Activated CD4-positive, alpha-beta T cell treated with anti-CD3 and anti-CD28 coated beads for 48 hours (primary cell): ENCODE data around the gene CDC34.

ENCODE experiments used
- DNase-seq: peaks from one replicate; pipeline ENCODE4 v3.0.0-alpha.2; 2020

The CDC34 gene

DNA sequence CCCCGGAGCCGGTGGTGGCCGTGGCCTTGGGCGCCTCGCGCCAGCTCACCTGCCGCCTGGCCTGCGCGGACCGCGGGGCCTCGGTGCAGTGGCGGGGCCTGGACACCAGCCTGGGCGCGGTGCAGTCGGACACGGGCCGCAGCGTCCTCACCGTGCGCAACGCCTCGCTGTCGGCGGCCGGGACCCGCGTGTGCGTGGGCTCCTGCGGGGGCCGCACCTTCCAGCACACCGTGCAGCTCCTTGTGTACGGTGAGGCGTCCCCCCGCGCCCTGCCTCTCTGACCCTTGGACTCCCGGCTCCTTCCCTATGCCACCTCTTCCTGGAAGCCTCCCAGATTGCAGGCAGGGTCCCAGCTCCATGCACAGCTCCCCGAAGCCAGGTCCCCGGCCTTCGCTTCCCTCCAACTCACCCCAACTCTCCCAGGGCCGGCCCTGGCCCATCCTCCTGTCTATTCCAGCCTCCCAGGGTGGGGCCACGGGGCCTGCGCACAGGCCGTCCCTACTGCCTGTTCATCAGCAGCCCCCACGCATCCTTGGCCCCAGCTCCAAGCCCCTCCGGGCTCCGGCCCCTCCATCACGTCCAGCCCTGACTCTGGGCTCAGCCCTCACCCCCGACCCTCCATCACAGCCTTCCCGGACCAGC lies 33.6 kb upstream of the CDC34 start:
- no peak for DNase-seq

DNA sequence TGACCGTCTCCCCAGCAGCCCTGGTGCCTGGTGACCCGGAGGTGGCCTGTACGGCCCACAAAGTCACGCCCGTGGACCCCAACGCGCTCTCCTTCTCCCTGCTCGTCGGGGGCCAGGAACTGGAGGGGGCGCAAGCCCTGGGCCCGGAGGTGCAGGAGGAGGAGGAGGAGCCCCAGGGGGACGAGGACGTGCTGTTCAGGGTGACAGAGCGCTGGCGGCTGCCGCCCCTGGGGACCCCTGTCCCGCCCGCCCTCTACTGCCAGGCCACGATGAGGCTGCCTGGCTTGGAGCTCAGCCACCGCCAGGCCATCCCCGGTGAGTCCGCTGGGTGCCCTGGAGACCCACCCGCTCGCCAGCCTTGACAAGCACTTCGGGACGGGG lies 33.1 kb upstream of the CDC34 start:
- DNase-seq, result no peak

DNA sequence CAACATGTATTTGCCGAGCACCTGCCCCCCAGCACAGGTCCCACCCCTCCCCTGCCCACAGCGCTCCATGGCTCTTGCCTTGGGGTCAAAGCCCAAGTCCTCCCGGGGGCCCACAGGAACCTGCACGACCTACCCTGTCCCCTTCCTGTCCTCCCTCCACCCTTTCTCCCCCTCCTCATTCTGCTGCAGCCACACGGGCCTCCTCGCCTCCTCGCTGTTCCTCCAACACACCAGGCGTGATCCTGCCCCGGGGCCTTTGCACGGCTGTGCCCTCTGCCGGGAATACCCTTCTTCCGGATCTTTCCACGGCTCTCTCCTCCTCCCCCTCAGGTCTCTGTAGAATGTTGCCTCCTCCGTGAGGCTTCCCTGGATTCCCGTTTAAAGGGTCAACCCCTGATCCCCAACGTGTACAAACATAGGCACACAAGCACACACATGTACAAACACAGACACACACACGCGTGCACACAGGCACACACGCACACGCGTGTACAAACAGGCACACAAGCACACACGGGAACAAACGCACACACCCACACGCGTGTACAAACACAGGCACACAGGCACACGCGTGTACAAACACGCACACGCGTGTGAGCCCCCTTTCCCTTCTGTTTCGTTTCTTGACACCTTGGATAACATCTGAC lies 32.5 kb upstream of the CDC34 start:
- no peak for DNase-seq

DNA sequence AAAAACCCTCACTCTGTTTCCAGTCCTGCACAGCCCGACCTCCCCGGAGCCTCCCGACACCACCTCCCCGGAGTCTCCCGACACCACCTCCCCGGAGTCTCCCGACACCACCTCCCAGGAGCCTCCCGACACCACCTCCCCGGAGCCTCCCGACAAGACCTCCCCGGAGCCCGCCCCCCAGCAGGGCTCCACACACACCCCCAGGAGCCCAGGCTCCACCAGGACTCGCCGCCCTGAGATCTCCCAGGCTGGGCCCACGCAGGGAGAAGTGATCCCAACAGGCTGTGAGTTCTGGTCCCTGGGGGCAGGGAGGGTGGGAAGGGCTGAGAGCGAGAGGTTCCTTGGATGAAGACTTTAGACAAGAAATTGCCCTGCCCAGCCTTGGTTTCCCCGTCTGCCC lies 29.9 kb upstream of the CDC34 start:
- DNase-seq, result no peak

DNA sequence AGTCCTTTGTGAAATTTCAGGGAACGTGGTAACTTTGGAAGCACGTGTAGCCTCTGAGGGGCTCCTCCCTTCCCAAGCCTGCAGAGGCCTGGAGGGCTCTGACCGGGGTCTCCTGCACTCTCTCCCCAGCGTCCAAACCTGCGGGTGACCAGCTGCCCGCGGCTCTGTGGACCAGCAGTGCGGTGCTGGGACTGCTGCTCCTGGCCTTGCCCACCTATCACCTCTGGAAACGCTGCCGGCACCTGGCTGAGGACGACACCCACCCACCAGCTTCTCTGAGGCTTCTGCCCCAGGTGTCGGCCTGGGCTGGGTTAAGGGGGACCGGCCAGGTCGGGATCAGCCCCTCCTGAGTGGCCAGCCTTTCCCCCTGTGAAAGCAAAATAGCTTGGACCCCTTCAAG lies 26.9 kb upstream of the CDC34 start:
- no peak for DNase-seq

DNA sequence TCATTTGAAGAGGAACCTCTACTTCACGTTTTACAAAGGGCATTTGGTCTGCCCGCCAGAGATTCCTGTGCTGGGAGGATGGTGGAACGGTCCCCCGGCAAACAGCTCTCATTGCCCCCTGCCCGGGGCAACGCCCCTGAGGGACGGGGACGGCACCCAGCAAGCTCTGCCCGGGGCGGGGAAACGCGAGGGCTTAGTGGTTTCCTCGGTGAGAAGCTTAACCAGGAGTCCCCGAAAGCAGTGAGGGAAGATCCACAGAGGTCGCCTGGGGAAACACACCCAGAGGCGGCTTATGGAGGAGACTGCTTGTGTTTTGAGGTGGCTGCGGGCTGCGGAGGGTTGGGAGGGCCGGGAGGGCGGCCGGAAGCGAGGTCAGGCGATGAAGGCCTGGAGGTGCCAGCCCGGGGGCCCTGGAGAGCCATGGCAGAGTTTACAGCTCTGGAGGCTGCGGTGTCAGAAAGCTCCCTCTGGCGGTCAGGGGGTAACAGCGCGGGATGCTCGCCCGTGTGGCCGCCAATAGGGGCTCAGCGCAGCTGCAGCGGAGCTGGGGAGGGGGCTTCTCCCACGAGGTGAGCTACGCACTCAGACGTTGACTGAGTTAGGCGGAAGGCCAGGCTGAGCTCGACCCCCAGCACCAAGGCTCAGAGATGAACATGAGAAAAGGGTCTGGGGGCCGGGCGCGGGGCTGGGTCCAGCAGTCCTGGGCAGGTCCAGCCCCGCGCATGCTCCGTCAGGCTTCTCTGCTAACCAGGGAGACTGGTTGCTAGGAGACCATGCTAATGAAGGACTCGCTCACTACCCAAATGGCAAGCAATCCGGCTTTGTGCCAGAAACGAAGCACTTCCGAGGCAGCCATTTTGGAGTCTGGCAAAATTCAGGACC lies 24.9 kb upstream of the CDC34 start:
- DNase-seq, result peak; percentile 94

DNA sequence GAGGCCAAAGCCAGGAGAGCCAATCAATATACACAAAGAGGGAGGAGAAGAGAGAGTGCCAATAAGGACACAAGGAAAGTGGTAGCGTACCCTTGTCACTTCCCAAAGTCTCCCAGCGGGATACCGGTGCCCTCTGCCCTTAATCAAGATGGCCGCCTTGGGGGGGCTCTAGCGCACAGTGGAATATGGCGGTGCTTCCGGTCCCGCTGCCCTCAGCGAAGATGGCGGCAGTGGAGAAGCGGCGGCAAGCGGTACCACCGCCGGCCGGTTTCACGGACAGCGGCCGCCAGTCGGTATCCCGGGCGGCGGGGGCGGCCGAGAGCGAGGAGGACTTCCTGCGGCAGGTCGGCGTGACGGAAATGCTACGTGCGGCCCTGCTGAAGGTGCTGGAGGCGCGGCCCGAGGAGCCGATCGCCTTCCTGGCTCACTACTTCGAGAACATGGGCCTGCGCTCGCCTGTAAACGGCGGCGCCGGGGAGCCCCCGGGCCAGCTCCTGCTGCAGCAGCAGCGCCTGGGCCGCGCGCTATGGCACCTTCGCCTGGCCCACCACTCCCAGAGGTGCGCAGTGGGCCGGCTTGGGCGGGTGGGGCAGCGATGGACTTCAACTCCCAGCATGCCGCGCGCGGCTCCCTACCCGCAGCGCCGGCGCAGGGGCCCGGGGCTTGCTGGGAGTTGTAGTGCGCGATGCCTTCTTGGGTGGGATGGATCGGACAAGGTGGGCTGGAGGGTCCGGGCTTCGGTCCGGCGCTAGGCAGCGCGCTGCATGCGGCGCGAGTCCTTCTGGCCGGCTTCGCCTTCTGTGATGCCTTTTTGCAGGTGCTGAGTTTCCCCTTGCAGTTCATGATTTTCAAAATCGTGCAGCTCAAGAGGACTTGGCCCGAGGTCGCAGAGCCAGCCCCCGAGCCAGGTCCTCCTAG lies 24.0 kb upstream of the CDC34 start, which contains the start of gene TPGS1:
TPGS1 (plus strand) TSS at position 212 of the 918 bp plus-strand sequence; CDS start at position 222, 10 bp downstream.
- DNase-seq, result peak; percentile 91

DNA sequence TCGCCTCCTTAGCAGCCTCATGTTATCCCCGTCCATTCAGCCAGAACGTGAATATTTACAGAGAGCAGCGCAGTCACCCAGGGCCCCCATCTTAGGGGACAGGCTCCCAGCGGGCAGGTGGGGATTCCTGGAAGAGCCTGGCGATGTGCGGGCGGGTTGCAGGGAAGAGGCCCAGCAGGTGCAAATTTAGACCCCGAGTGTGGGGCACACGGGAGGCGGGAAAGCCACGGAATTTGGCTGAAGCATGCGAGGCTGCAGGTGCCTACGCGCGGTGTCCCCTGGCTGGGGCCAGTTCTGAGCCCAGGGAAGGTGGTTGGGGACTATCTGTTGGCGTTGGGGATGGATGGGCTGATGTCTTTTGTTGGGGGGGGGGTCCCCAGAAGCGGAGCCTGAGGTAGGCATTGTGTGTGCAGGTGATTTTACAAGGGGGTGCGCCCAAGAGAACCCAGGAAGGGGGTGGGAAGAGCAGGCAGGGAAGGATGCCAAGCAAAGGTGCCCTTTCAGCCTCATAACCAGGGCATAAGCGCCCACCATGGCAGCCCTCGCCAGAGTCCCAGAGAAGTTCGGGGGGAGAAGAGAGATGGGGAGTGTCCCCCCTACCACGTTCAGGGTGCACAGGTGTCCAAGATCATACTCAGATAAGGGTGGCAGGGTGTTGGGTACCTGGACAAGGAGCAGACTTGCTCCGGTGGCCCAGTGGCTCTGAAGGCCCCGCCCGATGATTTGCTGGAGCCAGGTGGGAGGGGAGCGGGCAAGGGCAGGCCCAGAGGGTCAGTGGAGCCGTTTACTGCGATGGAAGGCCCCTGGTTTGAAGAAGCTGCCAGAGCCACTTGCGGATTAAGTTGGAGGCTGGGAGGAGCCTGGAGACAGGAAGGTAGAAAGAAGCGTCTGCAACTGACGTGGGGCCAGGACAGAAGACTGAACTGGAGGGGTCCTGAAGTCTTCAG lies 23.1 kb upstream of the CDC34 start:
- no peak for DNase-seq

DNA sequence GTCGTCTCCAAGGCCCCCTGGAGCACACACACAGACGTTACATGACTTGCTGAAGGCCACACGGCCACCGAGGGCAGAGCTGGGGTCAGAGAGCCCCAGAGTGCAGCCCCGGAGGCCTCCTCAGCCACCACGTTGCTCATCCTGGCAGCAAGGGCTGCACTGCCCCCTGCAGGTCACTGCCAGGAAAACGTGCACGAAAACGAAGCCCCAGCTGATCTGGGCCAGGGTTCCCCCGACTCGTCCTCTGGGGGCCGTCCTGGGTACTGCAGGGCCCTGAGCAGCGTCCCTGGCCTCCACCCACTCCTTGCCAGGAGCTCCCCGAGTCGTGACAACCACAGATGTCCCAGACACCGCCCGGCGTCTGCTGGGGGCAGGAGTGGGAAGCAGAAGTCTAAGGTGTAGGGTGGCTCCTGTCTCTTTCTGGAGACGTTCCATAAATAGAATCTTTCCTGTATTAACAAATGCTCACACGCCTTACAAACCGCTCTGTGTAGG lies 20.9 kb upstream of the CDC34 start:
- DNase-seq, result peak; percentile 98

DNA sequence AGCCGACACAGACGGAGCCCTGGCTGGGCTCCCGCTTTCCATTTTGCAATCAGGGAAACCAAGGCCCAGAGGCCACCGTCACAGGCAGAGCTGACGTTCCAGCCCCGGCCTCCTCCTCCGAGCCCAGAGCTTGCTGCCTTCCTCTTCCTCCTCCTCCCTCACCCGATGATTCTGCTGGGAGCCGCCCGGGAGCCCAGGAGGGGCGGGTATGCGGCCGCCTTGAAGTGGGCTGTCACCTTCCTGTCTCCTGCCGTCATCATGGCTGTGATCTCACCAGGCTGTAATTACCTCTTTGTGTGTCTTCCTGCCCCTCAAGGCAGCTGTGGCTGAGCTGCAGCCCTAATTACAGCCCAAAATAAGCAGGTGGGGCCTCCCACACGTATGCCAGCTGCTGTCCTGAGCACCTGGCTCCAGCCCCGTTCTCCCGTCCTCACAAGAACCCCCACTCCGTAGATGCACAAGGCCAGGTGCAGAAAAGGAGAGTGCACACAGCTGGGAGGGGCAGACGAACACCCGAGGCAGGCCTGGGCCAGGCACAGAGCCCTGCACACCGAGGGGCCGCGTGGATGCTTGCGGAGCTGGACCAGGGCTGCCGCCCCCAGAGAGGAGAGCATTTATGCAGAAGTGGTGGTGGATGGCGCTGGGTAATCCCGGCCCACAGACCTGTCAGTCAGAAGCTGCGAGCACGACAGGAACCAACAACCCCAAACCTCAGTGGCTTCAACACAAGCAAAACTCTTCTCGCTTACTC lies 20.3 kb upstream of the CDC34 start:
- peak; percentile 81 for DNase-seq

DNA sequence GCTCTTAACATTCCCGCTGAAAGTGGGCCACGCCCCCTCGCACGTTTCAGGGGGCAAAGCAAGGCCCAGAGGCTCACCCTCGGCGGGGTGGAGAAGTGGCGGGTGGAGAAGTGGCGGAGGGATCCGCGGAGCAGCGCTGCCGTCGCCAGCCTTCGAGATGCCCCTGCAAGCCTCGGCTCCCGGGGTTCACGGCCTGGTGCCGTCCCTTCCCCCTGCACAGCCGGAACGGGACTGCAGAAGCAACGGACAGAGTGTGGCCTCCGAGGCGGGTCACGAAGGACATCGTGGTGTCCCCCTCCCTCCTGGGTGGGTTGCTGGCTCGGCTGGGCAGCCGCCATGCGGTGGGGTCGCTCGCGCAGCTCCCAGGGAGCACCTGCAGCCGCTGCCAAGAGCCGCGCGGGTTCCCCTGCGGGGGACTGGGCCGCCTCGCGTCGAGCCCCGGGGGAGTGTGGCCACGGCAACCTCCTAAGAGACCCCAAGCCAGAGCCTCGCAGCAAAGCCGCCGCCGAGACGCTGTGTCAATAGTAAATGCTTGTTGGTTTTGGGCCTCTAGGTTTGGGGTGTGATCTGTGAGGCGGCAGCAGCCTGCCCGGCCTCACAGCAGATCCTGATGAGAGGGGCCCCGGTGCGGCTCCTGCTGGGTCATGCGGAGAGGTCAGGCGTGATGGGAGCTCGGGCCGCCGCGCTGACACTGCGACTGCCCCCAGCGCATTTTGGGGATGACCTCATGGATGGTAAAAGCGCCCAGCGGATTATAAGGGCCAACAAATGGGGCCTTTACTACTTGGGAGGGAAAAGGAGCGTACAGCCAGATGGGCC lies 18.8 kb upstream of the CDC34 start:
- no peak for DNase-seq

DNA sequence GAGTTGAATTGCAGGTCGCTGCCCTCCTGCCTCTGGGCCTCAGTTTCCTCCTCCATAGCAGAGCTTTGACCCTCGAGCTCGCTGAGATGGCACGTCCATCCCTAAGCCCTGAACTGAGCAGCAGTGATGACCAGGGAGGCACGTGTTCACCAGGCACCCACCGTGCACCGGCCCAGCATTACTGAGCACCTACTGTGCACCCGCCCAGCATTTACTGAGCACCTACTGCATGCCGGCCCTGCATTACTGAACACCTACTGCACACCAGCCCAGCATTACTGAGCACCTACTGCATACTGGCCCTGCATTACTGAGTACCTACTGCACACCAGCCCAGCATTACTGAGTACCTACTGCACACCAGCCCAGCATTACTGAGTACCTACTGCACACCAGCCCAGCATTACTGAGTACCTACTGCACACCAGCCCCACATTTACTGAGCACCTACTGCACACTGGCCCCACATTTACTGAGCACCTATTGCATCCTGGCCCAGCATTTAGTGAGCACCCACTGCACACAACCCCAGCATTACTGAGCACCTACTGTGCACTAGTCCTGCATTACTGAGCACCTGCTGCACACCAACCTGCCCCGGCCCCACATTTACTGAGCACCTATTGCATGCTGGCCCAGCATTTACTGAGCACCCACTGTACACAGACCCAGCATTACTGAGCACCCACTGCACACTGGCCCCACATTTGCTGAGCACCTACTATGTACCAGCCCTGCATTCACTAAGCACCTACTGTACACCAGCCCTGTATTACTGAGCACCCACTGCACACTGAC lies 18.0 kb upstream of the CDC34 start:
- no peak for DNase-seq

DNA sequence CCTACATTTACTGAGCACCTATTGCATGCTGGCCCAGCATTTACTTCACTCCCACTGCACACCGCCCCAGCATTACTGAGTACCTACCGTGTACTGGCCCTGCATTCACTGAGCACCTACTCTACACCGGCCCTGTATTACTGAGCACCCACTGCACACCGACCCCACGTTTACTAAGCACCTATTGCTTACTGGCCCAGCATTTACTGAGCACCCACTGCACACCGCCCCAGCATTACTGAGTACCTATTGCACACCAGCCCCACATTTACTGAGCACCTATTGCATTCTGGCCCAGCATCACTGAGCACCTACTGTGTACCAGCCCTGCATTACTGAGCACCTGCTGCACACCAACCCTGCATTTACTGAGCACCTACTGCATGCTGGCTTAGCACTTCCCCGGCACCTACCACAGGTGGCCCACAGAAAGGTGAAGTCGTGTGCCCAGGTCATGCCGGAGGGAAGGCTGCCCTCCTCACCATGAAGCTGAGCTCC lies 17.3 kb upstream of the CDC34 start:
- DNase-seq, result no peak

DNA sequence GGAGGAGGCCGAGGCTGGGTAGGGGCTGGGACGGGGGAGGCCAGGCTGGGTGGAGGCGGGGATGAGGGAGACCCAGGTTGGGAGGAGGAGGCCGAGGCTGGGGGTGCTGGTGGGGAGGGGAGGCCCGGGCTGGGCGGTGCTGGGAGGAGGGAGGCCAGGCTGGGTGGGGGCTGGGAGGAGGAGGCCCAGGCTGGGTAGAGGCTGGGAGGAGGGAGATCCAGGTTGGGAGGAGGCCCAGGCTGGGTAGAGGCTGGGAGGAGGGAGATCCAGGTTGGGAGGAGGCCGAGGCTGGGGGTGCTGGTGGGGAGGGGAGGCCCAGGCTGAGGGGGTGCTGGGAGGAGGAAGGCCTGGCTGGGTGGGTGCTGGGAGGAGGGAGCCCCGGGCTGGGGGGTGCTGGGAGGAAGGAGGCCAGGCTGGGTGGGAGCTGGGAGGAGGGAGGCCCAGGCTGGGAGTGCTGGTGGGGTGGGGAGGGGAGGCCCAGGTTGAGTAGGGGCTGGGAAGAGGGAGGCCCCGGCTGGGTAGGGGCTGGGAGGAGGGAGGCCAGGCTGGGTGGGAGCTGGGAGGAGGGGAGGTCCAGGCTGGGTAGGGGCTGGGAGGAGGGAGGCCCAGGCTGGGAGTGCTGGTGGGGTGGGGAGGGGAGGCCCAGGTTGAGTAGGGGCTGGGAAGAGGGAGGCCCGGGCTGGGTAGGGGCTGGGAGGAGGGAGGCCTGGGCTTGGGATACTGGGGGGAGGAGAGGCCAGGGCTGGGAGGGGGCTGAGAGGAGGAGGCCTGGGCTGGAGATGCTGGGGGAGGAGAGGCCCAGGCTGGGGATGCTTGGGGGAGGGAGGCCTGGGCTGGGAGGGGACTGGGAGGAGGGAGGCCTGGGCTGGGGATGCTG lies 13.6 kb upstream of the CDC34 start:
- DNase-seq, result no peak

DNA sequence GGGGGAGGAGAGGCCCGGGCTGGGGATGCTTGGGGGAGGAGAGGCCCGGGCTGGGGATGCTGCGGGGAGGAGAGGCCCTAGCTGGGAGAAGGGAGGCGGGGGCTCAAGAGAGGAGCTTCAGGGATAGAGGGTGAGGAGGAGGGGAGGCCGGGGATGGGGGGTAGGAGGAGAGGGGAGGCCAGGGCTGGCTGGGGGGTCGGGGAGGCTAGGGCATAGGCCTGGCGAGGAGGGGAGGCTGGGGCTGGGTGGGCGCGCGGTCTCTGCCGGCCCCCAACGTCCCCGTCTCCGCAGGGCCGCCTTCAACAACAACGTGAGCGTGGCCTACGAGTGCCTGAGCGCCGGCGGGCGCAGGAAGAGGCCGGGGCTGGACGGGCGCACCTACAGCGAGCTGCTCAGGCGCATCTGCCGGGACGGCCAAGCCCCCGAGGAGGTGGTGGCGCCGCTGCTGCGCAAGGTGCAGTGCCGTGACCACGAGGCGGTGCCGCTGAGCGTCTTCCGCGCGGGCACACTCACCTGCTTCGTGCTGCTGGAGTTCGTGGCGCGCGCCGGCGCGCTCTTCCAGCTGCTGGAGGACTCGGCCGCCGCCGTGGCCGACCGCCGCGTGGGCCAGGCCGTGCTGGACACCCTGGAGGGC lies 12.8 kb upstream of the CDC34 start:
- DNase-seq, result peak; percentile 63

DNA sequence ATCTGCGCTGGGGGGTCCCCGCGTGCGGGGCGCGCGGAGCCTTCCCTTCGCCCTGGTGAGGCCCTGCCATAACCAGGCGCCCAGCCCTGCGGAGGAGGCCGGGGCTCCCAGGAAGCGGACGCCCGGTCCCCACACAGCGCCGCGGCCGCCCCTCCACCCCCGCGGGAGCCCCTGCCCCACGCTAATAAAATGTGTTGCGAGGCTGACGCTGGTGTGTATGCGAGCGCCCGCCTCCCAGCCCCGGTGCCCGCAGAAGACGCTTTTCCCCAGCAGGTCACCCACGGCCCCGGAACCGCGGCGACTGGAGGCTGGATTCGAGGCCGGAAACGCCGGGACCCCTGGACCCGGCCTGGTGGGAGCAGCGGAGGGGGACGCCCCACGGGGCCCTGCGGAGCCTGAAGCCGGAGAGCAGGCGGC lies 12.1 kb upstream of the CDC34 start:
- no peak for DNase-seq

DNA sequence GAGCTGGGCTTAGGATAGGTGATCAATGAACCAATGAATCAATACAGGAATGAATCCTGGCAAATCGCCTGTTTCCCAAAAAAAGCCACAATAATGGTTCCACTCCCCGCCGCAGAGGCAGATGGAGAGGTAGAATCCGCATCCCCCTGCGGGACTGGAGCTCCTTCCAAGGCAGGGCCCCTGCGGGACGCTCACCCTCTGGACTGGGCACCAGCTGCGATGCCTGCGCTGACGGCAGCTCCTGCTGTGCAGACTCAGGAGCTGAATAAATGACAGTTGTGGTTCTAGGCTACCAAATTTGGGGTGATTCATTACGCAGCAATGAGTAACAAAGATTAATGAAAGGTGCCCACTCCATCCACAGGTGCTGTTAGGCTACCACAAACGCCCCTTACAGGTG lies 8.8 kb upstream of the CDC34 start:
- no peak for DNase-seq
